HepG2 (cell line): ENCODE results near the gene CR1.
"Not testable (repeated sequence)": the region's sequence is repeated elsewhere in the genome, so short reads cannot be mapped to it uniquely, and the experiment has no call there.

Source experiments
- CTCF ChIP-seq: sonication (generic); formaldehyde crosslinking; IDR thresholded peaks from 2 replicates; pipeline ENCODE4 v1.5.0; 2020; ENCODE audit warnings: mild to moderate bottlenecking, missing genetic modification reagents, moderate library complexity
- TERF1 ChIP-seq: sonication (generic); formaldehyde crosslinking; IDR thresholded peaks from 2 replicates; pipeline ENCODE4 v1.8.0; 2022; ENCODE audit warnings: mild to moderate bottlenecking, missing genetic modification reagents, moderate library complexity
- USF2 ChIP-seq, 2 experiments: sonication (generic) in 1 of 2; formaldehyde crosslinking in 1 of 2; IDR thresholded peaks; 2 replicates each; pipeline versions ENCODE4 v1.5.1 to v1.6.1; 2011 to 2020; ENCODE audit warnings: borderline replicate concordance in 1 of 2, low read depth in 1 of 2, low read length in 1 of 2, mild to moderate bottlenecking in 1 of 2, missing genetic modification reagents in 1 of 2, moderate library complexity in 1 of 2
- ZNF12 ChIP-seq: sonication (generic); formaldehyde crosslinking; IDR thresholded peaks from 2 replicates; pipeline ENCODE4 v1.5.0; 2020; ENCODE audit warnings: missing genetic modification reagents

GRCh38 chr1:207661420-207661819 lies 165.5 kb downstream of the CR1 start:
- not testable (repeated sequence) for TF ChIP-seq USF2 (IDR thresholded peaks at IDR 0.05; ENCODE audit: low read depth, low read length); USF2 (CRISPR knock-in tag; IDR thresholded peaks at IDR 0.05; ENCODE audit: borderline replicate concordance); CTCF (CRISPR knock-in tag); TERF1; ZNF12
